Effector memory CD8-positive, alpha-beta T cell (primary cell): ENCODE measurements around the gene KRAS.

Source experiments
- ATAC-seq: fragments of 150-1000 bp; cut with Tn5 transposase; replicated peaks from 2 replicates; pipeline ENCODE4 v1.10.0; 2021; ENCODE audit warnings: mild to moderate bottlenecking, moderate library complexity
- DNase-seq, 3 experiments: peaks; one replicate each; pipeline ENCODE4 v3.0.0; 2021
- H3K27ac Mint-ChIP-seq, 2 donors: one replicate each; pipeline ENCODE4 v1.8.0; 2022; ENCODE audit warnings: mild to moderate bottlenecking in 2 of 2, mixed read lengths in 2 of 2, moderate library complexity in 2 of 2
- H3K27me3 Mint-ChIP-seq, 2 donors: one replicate each; pipeline ENCODE4 v1.8.0; 2022; ENCODE audit warnings: mixed read lengths in 2 of 2
- H3K36me3 Mint-ChIP-seq: one replicate; pipeline ENCODE4 v1.8.0; 2022; ENCODE audit warnings: mild to moderate bottlenecking, moderate library complexity, mixed read lengths; ENCODE audit not compliant: insufficient read depth
- H3K4me1 Mint-ChIP-seq, 2 donors: one replicate each; pipeline ENCODE4 v1.8.0; 2022; ENCODE audit warnings: low read depth in 2 of 2, mixed read lengths in 2 of 2
- H3K4me3 Mint-ChIP-seq, 2 donors: one replicate each; pipeline ENCODE4 v1.8.0; 2022; ENCODE audit warnings: mild to moderate bottlenecking in 2 of 2, mixed read lengths in 2 of 2, moderate library complexity in 2 of 2
- H3K9me3 Mint-ChIP-seq, 2 donors: one replicate each; pipeline ENCODE4 v1.8.0; 2022; ENCODE audit warnings: mixed read lengths in 2 of 2

Gene KRAS

GRCh38 chr12:25269701-25270100 is 19.0 kb upstream of the KRAS start:
- Mint-ChIP-seq H3K27ac (no peak overlapping the region), H3K4me3 (no peak overlapping the region), H3K9me3 (no peaks in the 10 kb centered on the region), H3K4me1 (no peaks in the 10 kb centered on the region), H3K27me3 (no peaks in the 10 kb centered on the region), H3K36me3 (no peaks in the 10 kb centered on the region)
- ATAC-seq (no peak), DNase-seq (no peak)

GRCh38 chr12:25266497-25266896 is 15.8 kb upstream of the KRAS start:
- H3K9me3 Mint-ChIP-seq = no peaks in the 10 kb centered on the region
- no peak overlapping the region for H3K27ac Mint-ChIP-seq
- ATAC-seq = no peak
- H3K27me3 Mint-ChIP-seq = no peaks in the 10 kb centered on the region
- no peaks in the 10 kb centered on the region for H3K4me1 Mint-ChIP-seq
- DNase-seq = no peak
- no peaks in the 10 kb centered on the region for H3K36me3 Mint-ChIP-seq
- H3K4me3 Mint-ChIP-seq = no peak overlapping the region

DNA sequence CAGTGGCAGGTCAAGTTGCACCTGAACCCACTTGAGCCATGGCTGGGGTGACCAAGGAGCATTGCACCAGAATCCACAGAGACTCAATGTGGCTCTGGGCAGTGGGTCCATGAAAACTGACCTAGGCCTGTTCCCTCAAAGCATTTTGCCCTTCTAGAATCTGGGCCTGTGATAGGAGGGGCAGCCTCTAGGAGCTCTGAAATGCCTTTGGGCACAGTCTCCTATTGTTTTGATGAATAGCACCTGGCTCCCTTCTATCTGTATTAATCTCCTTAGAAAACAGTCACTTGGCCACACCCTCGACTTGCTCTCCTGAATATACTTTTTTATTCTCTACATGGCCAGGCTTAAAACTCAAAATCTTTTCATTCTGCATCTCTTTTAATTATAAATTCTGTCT is 14.1 kb upstream of the KRAS start:
- no peak overlapping the region for H3K4me3 Mint-ChIP-seq
- ATAC-seq = no peak
- H3K27ac Mint-ChIP-seq = no peak overlapping the region
- no peaks in the 10 kb centered on the region for H3K9me3 Mint-ChIP-seq
- H3K4me1 Mint-ChIP-seq = no peaks in the 10 kb centered on the region
- H3K36me3 Mint-ChIP-seq = no peaks in the 10 kb centered on the region
- DNase-seq = no peak
- H3K27me3 Mint-ChIP-seq = peaks cover 0 to 11% of the 10 kb centered on the region in 2 donors

DNA sequence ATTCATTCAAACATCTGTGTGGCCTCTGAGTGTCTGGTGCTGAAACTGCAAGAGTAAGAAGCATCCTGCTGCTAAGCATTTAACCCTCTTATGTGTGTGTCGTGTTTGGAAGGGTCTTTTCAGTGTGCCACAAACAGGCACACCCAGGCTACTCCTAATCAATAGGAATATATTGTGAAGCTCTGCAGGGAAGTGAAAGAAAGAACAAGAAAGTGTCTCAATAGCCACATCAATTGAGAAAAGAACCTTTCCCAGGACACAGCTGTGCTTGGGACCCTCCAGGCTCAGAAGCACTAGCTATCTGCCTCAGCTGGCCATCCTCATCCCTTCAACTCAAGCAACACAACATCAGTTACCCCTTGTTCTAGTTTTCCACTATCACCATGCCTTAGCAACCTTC is 13.4 kb upstream of the KRAS start:
- ATAC-seq (no peak), DNase-seq (no peak)
- Mint-ChIP-seq H3K27me3 (peaks cover 0 to 11% of the 10 kb centered on the region in 2 donors), H3K27ac (no peak overlapping the region), H3K4me1 (no peaks in the 10 kb centered on the region), H3K4me3 (no peak overlapping the region), H3K9me3 (no peaks in the 10 kb centered on the region), H3K36me3 (no peaks in the 10 kb centered on the region)

- Mint-ChIP-seq H3K9me3 (no peaks in the 10 kb centered on the region), H3K4me1 (no peaks in the 10 kb centered on the region), H3K36me3 (no peaks in the 10 kb centered on the region), H3K4me3 (no peak overlapping the region), H3K27ac (no peak overlapping the region), H3K27me3 (peaks cover 0 to 11% of the 10 kb centered on the region in 2 donors)
- ATAC-seq (no peak), DNase-seq (no peak)
These were observed 12.9 kb upstream of the KRAS start for GRCh38 chr12:25263594-25263993.

GRCh38 chr12:25262389-25263074 is 11.8 kb upstream of the KRAS start:
- no peaks in the 10 kb centered on the region for H3K4me1 Mint-ChIP-seq
- H3K36me3 Mint-ChIP-seq = no peaks in the 10 kb centered on the region
- H3K4me3 Mint-ChIP-seq = no peak overlapping the region
- ATAC-seq (no peak), DNase-seq (no peak)
- H3K9me3 Mint-ChIP-seq = no peaks in the 10 kb centered on the region
- peaks cover 0 to 11% of the 10 kb centered on the region in 2 donors for H3K27me3 Mint-ChIP-seq
- H3K27ac Mint-ChIP-seq = no peak overlapping the region

DNA sequence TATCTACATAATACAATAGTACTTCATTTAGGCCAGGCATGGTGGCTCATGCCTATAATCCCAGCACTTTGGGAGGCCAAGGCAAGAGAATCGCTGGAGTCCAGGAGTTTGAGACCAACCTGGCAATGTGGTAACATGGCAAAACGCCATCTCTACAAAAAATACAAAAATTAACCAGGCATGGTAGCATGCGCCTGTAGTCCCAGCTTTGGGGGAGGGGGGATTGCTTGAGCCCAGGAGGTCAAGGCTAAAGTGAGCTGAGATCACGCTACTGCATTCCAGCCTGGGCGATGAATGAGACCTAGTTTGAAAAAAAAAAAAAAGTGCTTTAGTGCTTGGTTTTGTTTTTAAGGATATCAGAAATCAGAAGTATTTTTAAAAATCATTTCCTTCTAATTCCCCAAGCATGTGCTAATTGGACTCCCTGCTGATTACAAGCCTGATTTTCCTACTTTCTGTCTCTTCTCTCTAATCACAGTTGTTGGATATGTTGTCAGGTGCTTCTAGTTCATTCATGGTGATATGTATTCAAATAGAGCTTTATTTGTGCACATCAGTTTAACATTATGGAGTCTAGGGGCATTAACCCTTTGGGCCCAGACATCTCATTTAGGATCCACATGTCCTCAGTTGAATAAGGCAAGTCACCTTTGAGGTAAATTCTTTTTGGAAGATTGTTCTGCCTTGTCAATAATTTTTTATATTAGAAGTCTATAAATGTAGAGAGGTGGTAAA is 7.0 kb upstream of the KRAS start:
- Mint-ChIP-seq H3K4me1 (peaks cover 0 to 3% of the 10 kb centered on the region in 2 donors), H3K4me3 (no peak overlapping the region), H3K36me3 (no peaks in the 10 kb centered on the region), H3K27me3 (peaks cover 0 to 11% of the 10 kb centered on the region in 2 donors), H3K27ac (no peak overlapping the region), H3K9me3 (no peaks in the 10 kb centered on the region)
- ATAC-seq (no peak), DNase-seq (no peak)

- H3K9me3 Mint-ChIP-seq = no peaks in the 10 kb centered on the region
- H3K27ac Mint-ChIP-seq = no peak overlapping the region
- H3K4me3 Mint-ChIP-seq = no peak overlapping the region
- peaks cover 0 to 11% of the 10 kb centered on the region in 2 donors for H3K27me3 Mint-ChIP-seq
- DNase-seq (no peak), ATAC-seq (no peak)
- H3K4me1 Mint-ChIP-seq = peaks cover 0 to 3% of the 10 kb centered on the region in 2 donors
- H3K36me3 Mint-ChIP-seq = no peaks in the 10 kb centered on the region
These were observed 6.1 kb upstream of the KRAS start for GRCh38 chr12:25256826-25257225.

GRCh38 chr12:25256005-25256404 is 5.3 kb upstream of the KRAS start:
- Mint-ChIP-seq H3K9me3 (no peaks in the 10 kb centered on the region), H3K4me3 (no peak overlapping the region), H3K36me3 (peaks cover 2% of the 10 kb centered on the region), H3K27ac (no peak overlapping the region), H3K4me1 (peaks cover 0 to 5% of the 10 kb centered on the region in 2 donors), H3K27me3 (peaks cover 0 to 11% of the 10 kb centered on the region in 2 donors)
- ATAC-seq (no peak), DNase-seq (no peak)

DNA sequence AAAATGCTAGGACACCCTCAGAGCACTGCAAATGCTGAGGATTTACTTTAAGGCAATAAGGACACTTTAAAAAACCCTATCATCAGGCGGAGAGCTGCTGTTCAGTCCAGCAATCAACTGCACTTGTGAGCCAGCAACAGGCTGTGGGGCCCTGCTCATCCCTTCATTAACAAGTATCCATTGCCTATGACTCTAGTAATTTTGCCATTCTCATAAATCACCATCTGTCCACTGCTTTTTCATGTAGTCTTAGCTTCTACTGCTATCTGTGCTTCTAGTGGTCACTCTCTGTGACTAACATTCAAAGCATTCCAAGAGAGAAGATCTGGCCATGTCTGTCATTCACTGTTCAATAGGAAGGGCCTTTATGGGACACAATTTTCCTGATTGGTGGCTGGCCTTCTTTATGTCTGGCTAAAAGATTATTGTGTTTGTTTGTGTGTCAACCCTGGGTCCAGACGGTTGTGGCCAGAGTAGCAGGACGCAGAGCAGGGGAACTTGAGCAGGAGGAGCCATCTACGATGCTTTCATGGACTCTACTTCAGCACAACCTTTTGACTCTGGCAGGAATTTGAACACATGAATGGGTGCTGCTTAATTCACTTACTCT is 3.6 kb upstream of the KRAS start:
- Mint-ChIP-seq H3K4me1 (peaks cover 4 to 11% of the 10 kb centered on the region in 2 donors), H3K9me3 (no peaks in the 10 kb centered on the region), H3K27ac (peak overlapping the region in 1 of 2 donors; percentile 57), H3K4me3 (no peak overlapping the region), H3K27me3 (no peaks in the 10 kb centered on the region), H3K36me3 (peaks cover 9% of the 10 kb centered on the region)
- ATAC-seq = no peak
- DNase-seq = no peak

DNA sequence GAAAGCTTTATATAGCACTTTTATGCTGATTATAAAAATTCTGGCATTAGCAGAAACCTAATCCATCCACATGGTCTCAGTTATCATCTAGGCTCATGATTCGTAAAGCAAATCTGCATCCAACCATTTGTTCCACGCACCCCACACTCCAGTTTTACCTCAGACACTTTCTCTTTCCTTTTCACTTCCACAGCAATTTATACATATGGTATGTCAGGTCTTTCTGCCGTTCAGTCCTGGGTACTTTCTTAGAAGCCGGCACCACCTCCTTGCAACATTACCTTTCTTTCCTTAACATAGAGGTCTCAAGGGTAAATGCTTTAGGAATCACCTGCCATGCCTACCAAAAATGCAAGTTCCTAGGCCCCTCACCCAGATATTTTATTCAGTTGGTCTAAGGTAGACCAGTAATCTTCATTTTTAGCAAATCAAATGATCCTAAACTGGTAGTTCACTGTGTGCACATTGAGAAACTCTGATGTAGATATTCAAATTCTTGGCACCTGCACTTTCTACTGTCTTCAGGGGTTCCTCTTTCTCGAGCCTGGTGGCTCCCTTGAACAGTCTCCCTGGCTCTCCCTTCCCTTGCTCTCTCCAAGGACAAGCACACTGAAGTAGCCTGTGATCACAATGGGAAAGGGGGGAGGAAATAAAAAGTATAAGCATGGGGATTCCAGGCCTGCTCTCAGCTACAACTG is 2.8 kb upstream of the KRAS start:
- Mint-ChIP-seq H3K27ac (peak overlapping the region in 1 of 2 donors; percentile 96), H3K36me3 (peaks cover 13% of the 10 kb centered on the region), H3K9me3 (no peaks in the 10 kb centered on the region), H3K27me3 (no peaks in the 10 kb centered on the region), H3K4me3 (no peak overlapping the region), H3K4me1 (peaks cover 5 to 12% of the 10 kb centered on the region in 2 donors)
- DNase-seq = no peak
- no peak for ATAC-seq

DNA sequence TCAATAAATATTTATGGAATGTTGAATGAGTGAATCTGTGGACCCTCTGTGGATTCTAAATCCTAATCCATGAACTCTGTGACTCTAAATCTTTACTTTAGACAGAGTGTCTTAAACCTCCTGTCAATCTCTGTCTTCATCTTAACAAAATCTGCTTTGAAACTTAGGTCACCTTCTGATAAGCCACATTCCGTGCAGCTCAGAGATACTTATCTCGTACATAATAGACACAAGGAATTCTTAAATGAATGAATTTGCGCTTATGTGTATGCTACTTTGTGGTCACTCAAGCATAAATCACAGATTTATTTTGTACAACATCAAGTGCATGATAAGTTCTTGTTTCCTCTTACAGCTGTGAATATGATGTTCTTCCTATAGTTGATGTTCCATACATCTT is 2.2 kb upstream of the KRAS start:
- Mint-ChIP-seq H3K4me1 (peaks cover 10 to 13% of the 10 kb centered on the region in 2 donors), H3K4me3 (peak overlapping the region in 1 of 2 donors; percentile 6), H3K27ac (peak overlapping the region in 1 of 2 donors; percentile 96), H3K36me3 (peaks cover 13% of the 10 kb centered on the region), H3K27me3 (no peaks in the 10 kb centered on the region), H3K9me3 (no peaks in the 10 kb centered on the region)
- ATAC-seq (no peak), DNase-seq (no peak)

- Mint-ChIP-seq H3K4me1 (peaks cover 16 to 19% of the 10 kb centered on the region in 2 donors), H3K27me3 (no peaks in the 10 kb centered on the region), H3K27ac (peak overlapping the region; percentile 95 to 96), H3K4me3 (peak overlapping the region; percentile 88 to 91), H3K36me3 (peaks cover 13% of the 10 kb centered on the region), H3K9me3 (no peaks in the 10 kb centered on the region)
- ATAC-seq (no peak), DNase-seq (no peak)
These were observed 1.0 kb upstream of the KRAS start for GRCh38 chr12:25251769-25252168.
